ENCODE results near the gene BTNL3. TPM values are rescaled to one million over a fixed set of nuclear protein-coding genes. Genes with fewer than 3 reads are reported as not detected.
"Not testable (repeated sequence)": the region's sequence is repeated elsewhere in the genome, so short reads cannot be mapped to it uniquely, and the experiment has no call there.

BTNL3 gene, protein sequence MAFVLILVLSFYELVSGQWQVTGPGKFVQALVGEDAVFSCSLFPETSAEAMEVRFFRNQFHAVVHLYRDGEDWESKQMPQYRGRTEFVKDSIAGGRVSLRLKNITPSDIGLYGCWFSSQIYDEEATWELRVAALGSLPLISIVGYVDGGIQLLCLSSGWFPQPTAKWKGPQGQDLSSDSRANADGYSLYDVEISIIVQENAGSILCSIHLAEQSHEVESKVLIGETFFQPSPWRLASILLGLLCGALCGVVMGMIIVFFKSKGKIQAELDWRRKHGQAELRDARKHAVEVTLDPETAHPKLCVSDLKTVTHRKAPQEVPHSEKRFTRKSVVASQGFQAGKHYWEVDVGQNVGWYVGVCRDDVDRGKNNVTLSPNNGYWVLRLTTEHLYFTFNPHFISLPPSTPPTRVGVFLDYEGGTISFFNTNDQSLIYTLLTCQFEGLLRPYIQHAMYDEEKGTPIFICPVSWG
- polyA plus RNA-seq (2012; ENCODE audit: insufficient read depth, insufficient read length) = not detected

DNA sequence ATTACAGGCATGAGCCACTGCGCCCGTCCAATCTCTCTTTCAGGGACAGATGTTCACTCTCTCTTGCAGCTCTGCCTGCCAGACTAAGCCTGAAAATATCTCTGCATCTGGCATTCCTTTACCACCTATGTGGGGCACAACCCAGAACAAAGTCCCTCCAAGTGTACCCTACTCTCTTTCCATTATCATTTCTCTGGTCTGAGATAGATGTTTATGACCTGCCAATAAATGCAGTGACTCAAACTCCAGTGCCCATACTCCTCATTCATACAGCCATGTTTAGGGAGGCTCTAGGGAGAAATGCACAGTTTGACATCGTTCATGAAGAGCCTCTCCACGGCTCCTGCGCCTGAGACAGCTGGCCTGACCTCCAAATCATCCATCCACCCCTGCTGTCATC, at the start of gene BTNL3:
Gene BTNL3, plus strand, starts transcription at position 255 of the 400 bp plus-strand sequence. CDS start 183 bp downstream, outside the sequence.
- no peak for DNase-seq (ENCODE audit: low read depth, low spot score)
- no peak within 1 kb of the TSS for H3K4me3 ChIP-seq (ENCODE audit: low read length)

DNA sequence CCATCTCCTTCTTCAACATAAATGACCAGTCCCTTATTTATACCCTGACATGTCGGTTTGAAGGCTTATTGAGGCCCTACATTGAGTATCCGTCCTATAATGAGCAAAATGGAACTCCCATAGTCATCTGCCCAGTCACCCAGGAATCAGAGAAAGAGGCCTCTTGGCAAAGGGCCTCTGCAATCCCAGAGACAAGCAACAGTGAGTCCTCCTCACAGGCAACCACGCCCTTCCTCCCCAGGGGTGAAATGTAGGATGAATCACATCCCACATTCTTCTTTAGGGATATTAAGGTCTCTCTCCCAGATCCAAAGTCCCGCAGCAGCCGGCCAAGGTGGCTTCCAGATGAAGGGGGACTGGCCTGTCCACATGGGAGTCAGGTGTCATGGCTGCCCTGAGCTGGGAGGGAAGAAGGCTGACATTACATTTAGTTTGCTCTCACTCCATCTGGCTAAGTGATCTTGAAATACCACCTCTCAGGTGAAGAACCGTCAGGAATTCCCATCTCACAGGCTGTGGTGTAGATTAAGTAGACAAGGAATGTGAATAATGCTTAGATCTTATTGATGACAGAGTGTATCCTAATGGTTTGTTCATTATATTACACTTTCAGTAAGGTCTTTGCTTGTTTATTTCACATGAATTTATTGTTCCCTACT, 38.2 kb upstream of the BTNL3 start:
- DNase-seq (ENCODE audit: low read depth, low spot score) = no peak

DNA sequence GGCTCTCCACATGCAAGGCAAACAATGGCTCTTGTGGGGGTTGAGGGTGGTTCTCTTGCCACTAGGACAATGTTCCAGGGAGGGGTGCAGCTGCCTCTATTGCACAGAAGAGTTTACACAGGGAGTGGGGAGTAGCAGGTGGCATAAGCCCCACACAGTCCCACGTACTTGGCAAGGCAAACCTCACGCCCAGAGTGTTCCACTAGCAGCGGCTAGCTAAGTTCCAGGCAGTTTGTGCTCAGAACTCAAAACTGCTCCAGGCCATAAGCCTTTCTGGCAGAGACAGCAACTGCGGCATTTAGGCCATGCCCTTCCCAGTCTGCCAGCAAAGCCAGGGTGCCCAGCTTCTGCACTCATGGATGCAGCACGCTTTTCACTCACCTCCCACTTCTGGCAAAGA, 29.0 kb upstream of the BTNL3 start:
- no peak for DNase-seq (ENCODE audit: low read depth, low spot score)
- peak overlapping the region; percentile 11; the same call in 1 of the 2 replicates for H3K4me3 ChIP-seq (ENCODE audit: low read length)

More for the DNA sequence above, 38.2 kb upstream of the BTNL3 start:
- H3K4me3 ChIP-seq (ENCODE audit: low read length) = no peak overlapping the region

DNA sequence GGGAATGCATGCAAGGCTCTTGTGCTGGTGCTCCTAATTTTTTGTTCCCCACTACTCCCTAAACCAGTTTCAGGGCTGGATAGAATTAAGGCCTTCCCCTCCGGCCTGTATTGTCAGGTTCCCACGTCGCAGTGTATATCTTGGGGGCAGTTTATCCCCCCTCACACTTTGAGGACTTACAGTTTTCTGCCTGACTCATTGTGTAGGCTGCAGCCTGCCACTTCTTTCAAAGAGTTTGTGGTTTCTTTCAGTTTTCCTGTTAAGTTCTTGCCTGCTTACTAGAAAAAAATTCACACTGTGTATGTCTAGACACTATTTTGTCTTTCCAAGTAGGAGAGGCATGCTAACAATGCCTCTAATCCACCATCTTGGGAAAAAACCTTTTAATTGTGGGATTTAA, 28.4 kb upstream of the BTNL3 start:
- peak overlapping the region; percentile 11; the same call in 1 of the 2 replicates for H3K4me3 ChIP-seq (ENCODE audit: low read length)
- DNase-seq (ENCODE audit: low read depth, low spot score) = peak; percentile 60

DNA sequence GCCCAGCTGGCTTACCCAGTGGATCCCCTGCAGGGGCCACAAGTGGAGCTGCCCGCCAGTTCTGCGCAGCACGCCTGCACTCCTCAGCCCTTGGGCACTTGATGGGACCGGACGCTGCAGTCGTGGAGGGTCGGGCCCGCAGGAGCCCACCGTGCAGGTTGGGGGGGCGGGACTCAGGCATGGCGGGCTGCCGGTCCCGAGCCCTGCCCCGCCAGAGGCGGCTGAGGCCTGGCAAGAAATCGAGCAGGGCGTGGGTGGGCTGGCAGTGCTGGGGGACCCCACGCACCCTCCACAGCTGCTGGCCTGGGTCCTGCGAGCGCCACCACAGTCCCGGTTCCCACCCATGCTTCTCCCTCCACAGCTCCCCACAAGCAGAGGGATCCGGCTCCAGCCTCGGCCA, 19.2 kb upstream of the BTNL3 start:
- DNase-seq (ENCODE audit: low read depth, low spot score) = no peak
- H3K4me3 ChIP-seq (ENCODE audit: low read length) = no peak overlapping the region

DNA sequence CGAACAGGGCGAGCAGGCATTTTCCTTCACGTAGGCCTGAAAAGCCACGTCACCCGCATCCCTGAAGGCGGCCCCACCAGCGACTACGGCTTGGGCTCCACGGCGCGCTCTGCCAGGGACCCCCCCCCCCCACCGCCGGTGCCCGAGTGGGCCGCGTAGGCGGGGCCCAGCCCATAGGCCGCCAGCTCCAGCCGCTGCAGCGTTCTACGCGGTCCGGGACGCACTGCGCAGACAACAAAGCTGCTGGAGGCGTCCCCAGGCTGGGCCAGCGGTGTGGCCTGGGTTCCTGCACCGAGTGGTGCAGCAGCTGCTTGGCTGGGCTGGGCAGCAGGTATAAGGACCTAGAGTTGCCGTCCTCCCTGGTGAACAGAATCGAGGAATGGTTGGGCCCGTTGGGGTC, 18.3 kb upstream of the BTNL3 start:
- H3K4me3 ChIP-seq (ENCODE audit: low read length) = no peak overlapping the region
- DNase-seq (ENCODE audit: low read depth, low spot score) = no peak

DNA sequence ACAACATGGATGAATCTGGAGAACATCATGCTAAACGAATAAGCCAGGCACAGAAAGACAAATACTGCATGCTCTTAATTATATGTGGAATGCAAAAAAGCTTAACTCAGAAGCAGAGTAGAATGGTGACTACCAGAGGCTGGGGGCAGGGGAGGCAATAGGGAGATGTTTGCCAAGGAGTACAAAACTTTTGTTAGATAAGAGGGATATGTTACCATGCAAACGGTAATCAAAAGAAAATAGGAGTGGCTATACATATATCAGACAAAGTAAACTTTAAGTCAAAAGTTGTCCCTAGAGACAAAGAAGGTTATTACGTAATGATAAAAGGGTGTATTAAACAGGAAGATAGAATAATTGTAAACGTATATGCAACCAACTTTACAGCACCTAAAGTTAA, 17.8 kb upstream of the BTNL3 start:
- DNase-seq (ENCODE audit: low read depth, low spot score) = no peak
- H3K4me3 ChIP-seq (ENCODE audit: low read length) = no peak overlapping the region

DNA sequence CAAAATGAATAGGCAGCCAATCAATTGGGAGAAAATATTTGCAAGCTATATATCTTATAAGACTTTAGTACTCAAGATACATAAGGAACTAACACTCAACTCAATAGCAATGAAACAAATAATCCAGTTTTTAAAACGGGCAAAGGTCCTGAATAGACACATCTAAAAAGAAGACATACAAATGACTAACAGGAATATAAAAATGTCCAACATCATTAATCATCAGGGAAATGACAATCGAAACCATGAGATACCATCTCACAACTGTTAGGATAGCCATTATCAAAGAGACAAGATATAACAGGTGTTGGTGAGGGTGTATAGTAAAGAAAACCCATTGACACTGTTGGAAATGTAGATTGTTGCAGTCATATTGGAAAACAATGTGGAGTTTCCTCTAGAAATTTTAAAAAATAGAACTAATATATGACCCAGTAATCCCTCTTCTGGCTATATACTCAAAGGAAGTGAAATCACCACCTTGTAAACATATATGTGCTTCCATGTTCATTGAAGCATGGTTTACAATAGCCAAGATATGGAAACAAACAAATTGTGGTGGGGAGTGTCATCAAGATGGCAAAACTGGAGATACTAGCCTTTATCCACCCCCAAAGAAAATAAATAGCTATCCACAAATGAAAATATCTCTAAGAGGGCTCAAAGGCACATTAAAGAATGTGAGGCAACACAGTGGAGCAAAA, 13.9 kb upstream of the BTNL3 start:
- H3K4me3 ChIP-seq (ENCODE audit: low read length) = no peak overlapping the region
- no peak for DNase-seq (ENCODE audit: low read depth, low spot score)

DNA sequence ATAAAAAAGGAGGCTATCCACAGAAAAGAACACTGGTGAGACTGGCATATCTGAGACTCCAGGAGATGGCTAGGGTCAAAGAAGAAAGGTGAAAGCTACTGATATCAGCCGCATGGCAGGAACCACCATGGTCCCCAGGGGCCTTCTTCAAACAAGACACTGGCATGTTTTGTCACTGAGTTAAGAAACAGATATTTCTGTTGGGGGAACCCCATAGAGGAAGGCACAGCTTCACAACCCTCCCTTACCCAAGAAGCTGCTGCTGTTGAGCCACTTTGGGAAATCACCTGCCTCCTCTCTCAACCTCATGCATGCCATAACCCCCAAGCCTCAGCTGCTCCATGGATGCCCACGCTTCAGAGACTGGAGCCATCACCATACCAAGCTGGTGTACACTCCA, 13.3 kb upstream of the BTNL3 start:
- H3K4me3 ChIP-seq (ENCODE audit: low read length) = no peak overlapping the region
- DNase-seq (ENCODE audit: low read depth, low spot score) = no peak

DNA sequence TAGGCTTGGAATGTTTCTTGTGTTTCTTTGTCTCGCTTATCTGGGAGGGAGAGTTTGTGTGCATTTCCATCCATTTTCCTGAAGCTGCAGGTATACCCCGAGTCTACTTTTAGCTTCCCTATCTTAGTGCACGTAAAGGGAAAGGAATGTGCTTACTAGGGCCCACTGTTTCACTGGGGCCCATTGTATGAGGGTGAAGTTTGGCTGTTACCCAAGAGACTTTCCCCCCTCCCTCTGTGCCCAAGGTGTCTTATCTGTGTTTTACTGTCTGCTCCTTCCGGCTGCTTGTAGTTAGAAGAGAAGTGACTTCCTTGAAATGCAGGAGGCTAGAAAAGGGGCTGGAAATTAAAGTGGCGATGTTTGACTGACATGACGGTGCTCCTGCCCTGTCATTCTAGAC, 12.1 kb upstream of the BTNL3 start:
- DNase-seq (ENCODE audit: low read depth, low spot score) = peak; percentile 42
- H3K4me3 ChIP-seq (ENCODE audit: low read length) = no peak overlapping the region

DNA sequence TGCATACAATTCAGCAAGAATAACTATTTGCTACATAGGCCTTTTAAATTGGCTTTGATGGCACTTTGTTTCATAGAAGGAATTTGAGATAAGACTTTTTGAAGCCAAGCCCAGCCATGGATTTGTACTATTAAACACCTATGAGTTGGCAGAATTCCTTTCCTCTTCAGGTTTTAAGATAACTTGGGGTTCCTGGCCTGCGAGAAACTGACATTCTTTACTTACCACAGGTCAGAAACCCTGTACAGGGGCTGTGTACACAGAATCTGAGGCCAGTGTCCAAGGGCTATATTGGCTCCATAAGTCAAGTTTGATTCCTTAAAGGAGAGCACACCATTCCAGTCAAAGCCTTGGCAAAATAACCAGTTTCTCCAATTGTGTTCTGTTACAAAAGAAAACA, 10.8 kb upstream of the BTNL3 start:
- no peak overlapping the region for H3K4me3 ChIP-seq (ENCODE audit: low read length)
- no peak for DNase-seq (ENCODE audit: low read depth, low spot score)

DNA sequence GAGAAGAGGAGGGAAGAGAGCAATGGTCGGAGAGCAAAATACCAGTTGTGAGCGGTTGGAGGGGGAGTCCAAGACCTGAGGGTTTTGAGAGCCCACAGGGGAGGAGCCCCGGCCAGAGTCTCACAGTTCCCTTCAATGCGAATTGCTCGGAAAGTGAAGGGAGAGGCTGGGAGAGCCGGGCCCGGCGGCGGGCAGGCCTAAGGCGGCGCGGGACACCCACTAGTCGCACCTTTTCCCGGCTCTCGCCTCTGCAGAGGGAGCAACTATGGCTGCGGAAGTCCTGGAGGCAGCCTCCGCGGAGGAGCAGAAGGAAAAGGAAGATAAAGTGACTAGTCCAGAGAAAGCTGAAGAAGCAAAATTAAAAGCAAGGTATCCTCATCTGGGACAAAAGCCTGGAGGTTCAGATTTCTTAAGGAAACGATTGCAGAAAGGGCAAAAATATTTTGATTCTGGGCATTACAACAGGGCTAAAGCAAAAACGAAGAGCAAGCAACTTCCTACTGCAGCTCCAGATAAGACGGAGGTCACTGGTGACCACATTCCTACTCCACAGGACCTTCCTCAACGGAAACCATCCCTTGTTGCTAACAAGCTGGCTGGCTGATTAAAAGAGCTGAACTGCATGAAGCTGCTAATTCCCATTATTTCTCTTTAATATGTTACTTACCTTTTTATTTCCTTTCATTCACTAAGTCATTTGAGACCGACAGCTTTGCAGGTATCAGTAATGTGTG, 6.5 kb upstream of the BTNL3 start:
- no peak overlapping the region for H3K4me3 ChIP-seq (ENCODE audit: low read length)

DNA sequence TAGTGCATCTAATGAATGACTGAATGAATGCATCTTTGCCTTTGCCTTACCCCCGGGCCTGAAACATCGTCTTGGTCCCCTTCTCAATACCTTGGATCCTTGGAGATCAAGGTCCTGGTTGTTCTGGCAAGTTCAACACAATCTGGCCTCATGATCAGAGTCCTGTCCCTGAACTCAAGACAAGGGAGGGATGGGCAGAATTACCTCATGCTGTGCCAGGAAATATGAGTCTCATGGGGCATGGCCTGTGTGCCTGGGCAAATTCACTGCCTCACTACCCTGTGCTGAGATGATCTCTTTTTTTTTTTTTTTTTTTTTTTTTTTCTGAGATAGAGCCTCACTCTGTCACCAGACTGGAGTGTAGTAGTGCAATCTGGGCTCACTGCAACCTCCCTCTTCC, 630 bp upstream of the BTNL3 start:
- H3K4me3 ChIP-seq (ENCODE audit: low read length) = no peak overlapping the region
- DNase-seq (ENCODE audit: low read depth, low spot score) = no peak

More for the DNA sequence above, 6.5 kb upstream of the BTNL3 start:
- DNase-seq (ENCODE audit: low read depth, low spot score) = no peak

DNA sequence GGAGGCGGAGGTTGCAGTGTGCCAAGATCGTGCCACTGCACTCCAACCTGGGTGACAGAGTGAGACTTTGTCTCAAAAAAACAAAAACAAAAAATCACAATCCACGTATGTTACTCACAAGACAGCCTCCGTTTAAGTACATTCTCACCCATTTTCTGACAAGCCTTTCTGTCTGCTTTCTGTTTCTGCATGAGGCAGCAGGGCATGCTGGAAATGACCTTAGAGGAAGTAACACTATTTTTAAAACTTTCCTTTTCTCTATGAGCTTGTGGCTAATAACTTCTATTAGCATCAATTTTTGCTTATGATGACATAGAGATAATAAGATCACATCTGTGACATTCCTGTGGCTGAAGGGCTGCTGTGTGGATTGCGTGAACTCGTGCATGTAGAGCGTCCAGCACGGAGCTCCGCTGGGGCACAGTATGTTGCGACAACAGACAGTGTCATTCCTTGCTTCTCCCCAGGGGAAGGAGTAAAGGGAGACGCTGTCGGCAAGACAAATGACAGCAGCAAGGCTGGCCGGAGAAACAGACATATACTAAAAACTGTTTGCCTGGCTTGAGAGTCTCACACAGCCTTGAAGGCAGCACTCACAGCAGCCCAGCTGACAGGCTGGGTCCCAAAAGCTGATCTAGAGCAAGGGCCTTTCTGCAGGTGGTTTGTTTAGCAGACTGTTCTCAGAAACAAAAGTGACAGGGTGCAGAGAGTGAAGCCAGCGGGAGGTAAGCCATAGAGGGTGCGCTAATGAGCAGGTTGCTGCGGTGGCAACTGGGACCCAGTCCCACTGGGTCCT, 1.6 kb downstream of the BTNL3 start:
- DNase-seq (ENCODE audit: low read depth, low spot score) = no peak
- H3K4me3 ChIP-seq (ENCODE audit: low read length) = no peak overlapping the region

DNA sequence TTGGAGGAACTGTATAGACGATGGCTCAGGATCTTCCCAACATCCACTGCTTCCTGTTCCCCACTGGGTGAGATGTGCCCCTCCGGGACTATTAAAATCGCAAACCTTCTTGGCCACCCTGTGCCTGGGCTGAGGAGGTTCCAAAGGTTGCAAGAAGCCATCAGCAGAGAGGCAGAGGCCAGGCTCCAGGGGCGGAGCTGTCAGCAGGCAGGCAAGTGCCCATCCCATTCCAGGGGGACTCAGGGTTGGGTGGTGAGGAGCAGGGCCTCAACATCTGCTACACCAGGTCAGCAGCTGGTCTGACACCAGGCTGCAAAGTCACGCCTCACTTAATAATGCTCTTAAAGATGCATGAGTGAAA, 2.2 kb downstream of the BTNL3 start:
- DNase-seq (ENCODE audit: low read depth, low spot score) = no peak
- H3K4me3 ChIP-seq (ENCODE audit: low read length) = no peak overlapping the region

DNA sequence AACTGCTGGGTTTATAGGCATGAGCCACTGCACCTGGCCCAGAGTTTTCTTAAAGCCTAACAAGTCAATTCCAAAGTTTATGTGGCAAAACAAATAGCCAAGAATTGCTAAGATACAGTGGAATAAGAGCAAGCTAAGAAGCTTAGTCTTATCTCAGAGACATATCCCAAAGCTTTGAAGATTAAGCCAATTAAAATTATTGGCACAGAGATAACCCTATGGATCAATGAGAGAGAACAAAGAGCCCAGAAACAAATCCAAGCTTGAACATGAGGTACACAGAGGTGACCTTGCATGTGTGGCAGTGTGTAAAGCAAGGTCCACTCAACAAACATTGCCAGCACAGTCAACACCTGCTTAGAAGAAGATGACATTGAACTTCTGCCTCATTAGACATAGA, 13.3 kb downstream of the BTNL3 start:
- no peak for DNase-seq (ENCODE audit: low read depth, low spot score)
- no peak overlapping the region for H3K4me3 ChIP-seq (ENCODE audit: low read length)

DNA sequence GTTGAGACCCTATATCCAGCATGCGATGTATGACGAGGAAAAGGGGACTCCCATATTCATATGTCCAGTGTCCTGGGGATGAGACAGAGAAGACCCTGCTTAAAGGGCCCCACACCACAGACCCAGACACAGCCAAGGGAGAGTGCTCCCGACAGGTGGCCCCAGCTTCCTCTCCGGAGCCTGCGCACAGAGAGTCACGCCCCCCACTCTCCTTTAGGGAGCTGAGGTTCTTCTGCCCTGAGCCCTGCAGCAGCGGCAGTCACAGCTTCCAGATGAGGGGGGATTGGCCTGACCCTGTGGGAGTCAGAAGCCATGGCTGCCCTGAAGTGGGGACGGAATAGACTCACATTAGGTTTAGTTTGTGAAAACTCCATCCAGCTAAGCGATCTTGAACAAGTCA, 17.1 kb downstream of the BTNL3 start:
- no peak overlapping the region for H3K4me3 ChIP-seq (ENCODE audit: low read length)
- no peak for DNase-seq (ENCODE audit: low read depth, low spot score)

DNA sequence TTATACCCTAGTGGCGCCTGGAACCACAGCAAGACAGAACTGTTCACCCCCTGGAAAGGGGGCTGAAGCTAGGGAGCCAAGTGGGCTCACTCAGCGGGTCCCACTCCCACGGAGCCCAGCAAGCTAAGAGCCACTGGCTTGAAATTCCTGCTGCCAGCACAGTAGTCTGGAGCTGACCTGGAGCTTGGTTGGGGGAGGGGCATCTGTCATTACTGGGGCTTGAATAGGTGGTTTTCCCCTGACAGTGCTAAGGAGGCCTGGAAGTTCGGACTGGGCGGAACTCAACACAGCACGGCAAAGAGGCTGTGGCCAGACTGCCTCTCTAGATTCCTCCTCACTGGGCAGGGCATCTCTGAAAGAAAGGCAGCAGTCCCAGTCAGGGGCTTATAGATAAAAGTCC, 19.5 kb downstream of the BTNL3 start:
- no peak overlapping the region for H3K4me3 ChIP-seq (ENCODE audit: low read length)
- DNase-seq (ENCODE audit: low read depth, low spot score) = no peak

DNA sequence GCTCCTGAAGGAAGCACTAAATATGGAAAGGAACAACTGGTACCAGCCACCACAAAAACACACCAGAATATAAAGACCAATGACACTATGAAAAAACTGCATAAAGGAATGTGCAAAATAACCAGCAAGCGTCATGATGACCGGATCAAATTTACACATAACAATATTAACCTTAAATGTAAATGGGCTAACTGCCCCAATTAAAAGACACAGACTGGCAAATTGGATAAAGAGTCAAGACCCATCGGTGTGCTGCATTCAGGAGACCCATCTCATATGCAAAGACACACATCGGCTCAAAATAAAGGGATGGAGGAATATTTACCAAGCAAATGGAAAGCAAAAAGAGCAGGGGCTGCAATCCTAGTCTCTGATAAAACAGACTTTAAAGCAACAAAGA, 21.4 kb downstream of the BTNL3 start:
- not testable (repeated sequence) for DNase-seq (ENCODE audit: low read depth, low spot score); H3K4me3 ChIP-seq (ENCODE audit: low read length)

All from Jurkat, Clone E6-1 (cell line).